Neuronal stem cell (in vitro differentiated cells): ENCODE results near the gene NCAPG.

Experiments
- DNase-seq: peaks from one replicate; pipeline ENCODE4 v3.0.0-alpha.2; 2013; ENCODE audit warnings: low spot score
- H2AFZ ChIP-seq: one replicate; pipeline ENCODE4 v1.6.1; 2013; ENCODE audit warnings: mild to moderate bottlenecking, low read length, inconsistent platforms
- H2AK5ac ChIP-seq: 2 replicates; pipeline ENCODE4 v1.6.1; 2013; ENCODE audit warnings: low read depth, mild to moderate bottlenecking, inconsistent platforms, low read length, moderate library complexity, mixed read lengths
- H2BK120ac ChIP-seq: 2 replicates; pipeline ENCODE4 v1.6.1; 2013; ENCODE audit warnings: low read depth, mild to moderate bottlenecking, inconsistent platforms, low read length, moderate library complexity, mixed read lengths
- H2BK12ac ChIP-seq: one replicate; pipeline ENCODE4 v1.6.1; 2013; ENCODE audit warnings: low read length, inconsistent platforms
- H2BK15ac ChIP-seq: 2 replicates; pipeline ENCODE4 v1.6.1; 2013; ENCODE audit warnings: mild to moderate bottlenecking, low read length, inconsistent platforms, mixed read lengths
- H2BK5ac ChIP-seq: one replicate; pipeline ENCODE4 v1.6.1; 2013; ENCODE audit warnings: inconsistent platforms, mild to moderate bottlenecking, low read length, moderate library complexity
- H3K14ac ChIP-seq: one replicate; pipeline ENCODE4 v1.6.1; 2013; ENCODE audit warnings: low read length, inconsistent platforms
- H3K18ac ChIP-seq: 2 replicates; pipeline ENCODE4 v1.6.1; 2013; ENCODE audit warnings: low read length, inconsistent platforms
- H3K23ac ChIP-seq: 2 replicates; pipeline ENCODE4 v1.6.1; 2013; ENCODE audit warnings: low read depth, mild to moderate bottlenecking, mixed read lengths, low read length, inconsistent platforms; ENCODE audit not compliant: poor library complexity
- H3K27ac ChIP-seq: replicated peaks from 3 replicates; pipeline ENCODE4 v1.5.1; 2013; ENCODE audit warnings: low read length, inconsistent platforms
- H3K27me3 ChIP-seq, 3 experiments: 2 replicates each; pipeline ENCODE4 v1.6.1; 2013; ENCODE audit warnings: low read length in 3 of 3, mild to moderate bottlenecking in 2 of 3, inconsistent platforms in 1 of 3, low read depth in 1 of 3, mixed read lengths in 1 of 3, moderate library complexity in 1 of 3; ENCODE audit not compliant: control insufficient read depth in 3 of 3, insufficient read depth in 3 of 3
- H3K36me3 ChIP-seq, 2 donors: replicated peaks in 1 of 2; 2 replicates each; pipeline ENCODE4 v1.6.1; 2013; ENCODE audit warnings: low read length in 2 of 2; ENCODE audit not compliant: control insufficient read depth in 2 of 2, insufficient read depth in 2 of 2
- H3K4ac ChIP-seq: 2 replicates; pipeline ENCODE4 v1.6.1; 2013; ENCODE audit warnings: inconsistent platforms, mild to moderate bottlenecking, low read length, moderate library complexity
- H3K4me1 ChIP-seq, 2 donors: 1 replicate in 1 of 2; 2 replicates in 1 of 2; pipeline ENCODE4 v1.6.1; 2013; ENCODE audit warnings: low read length in 2 of 2, low read depth in 1 of 2; ENCODE audit not compliant: control insufficient read depth in 2 of 2, insufficient read depth in 1 of 2
- H3K4me2 ChIP-seq: one replicate; pipeline ENCODE4 v1.6.1; 2013; ENCODE audit warnings: mild to moderate bottlenecking, low read length, inconsistent platforms; ENCODE audit not compliant: insufficient read depth, poor library complexity, severe bottlenecking
- H3K4me3 ChIP-seq, 2 donors: 2 replicates each; pipeline ENCODE4 v1.5.1; 2013; ENCODE audit warnings: low read length in 2 of 2, mild to moderate bottlenecking in 2 of 2, inconsistent platforms in 1 of 2, moderate library complexity in 1 of 2
- H3K79me1 ChIP-seq: one replicate; pipeline ENCODE4 v1.6.1; 2013; ENCODE audit warnings: low read depth, mild to moderate bottlenecking, inconsistent platforms, low read length, moderate library complexity
- H3K9ac ChIP-seq: one replicate; pipeline ENCODE4 v1.6.1; 2013; ENCODE audit warnings: mild to moderate bottlenecking, low read depth, low read length, inconsistent platforms; ENCODE audit not compliant: poor library complexity
- H3K9me3 ChIP-seq, 2 donors: replicated peaks in 1 of 2; 2 replicates each; pipeline versions ENCODE3 to v1.6.1; 2013; ENCODE audit warnings: low read length in 2 of 2, mild to moderate bottlenecking in 2 of 2, inconsistent platforms in 1 of 2, low read depth in 1 of 2, mixed read lengths in 1 of 2, moderate library complexity in 1 of 2; ENCODE audit not compliant: control insufficient read depth in 2 of 2, insufficient read depth in 1 of 2
- H4K8ac ChIP-seq: one replicate; pipeline ENCODE4 v1.6.1; 2013; ENCODE audit warnings: low read depth, mild to moderate bottlenecking, inconsistent platforms, low read length, moderate library complexity
- H4K91ac ChIP-seq: one replicate; pipeline ENCODE4 v1.6.1; 2013; ENCODE audit warnings: low read length, low read depth, mild to moderate bottlenecking, inconsistent platforms; ENCODE audit not compliant: poor library complexity
- WGBS, 2 donors: extraction: QIAGEN DNeasy Blood & Tissue Kit; methylation state at CpG; one replicate each; pipeline ENCODE4 v1.1.7; 2013; ENCODE audit warnings: missing lambda C conversion rate in 2 of 2, mixed read lengths in 1 of 2; ENCODE audit not compliant: insufficient read length in 2 of 2, insufficient replicate concordance in 1 of 2; ENCODE audit errors: extremely low coverage in 2 of 2; 5-methylcytosine and 5-hydroxymethylcytosine counted together

The NCAPG gene

DNA sequence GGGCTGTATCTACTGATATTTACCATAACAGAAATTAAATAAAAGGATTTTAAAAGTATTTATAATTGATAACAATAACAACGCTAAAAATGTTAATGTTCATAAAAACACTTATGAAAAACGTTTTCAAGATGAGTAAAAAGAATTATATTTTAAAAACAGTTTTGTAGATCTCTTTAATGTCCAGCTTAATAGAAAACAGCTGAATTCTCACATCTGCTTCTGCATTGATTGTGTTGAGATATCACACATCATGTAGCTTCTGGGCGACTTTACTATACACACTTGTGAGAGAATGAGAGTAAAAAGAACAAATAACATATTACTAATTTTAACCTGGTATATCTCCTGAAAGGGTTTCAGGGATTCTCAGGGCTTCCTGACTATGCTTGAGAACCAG, 83.6 kb downstream of the NCAPG start:
- no peaks in the 10 kb centered on the region for H3K27me3 ChIP-seq
- H3K23ac ChIP-seq = no peak overlapping the region
- H2AFZ ChIP-seq = no peak overlapping the region
- no peak overlapping the region for H2AK5ac ChIP-seq
- no peaks in the 10 kb centered on the region for H3K79me1 ChIP-seq
- peaks cover 2 to 57% of the 10 kb centered on the region in 2 donors for H3K36me3 ChIP-seq
- no peak overlapping the region for H3K4me2 ChIP-seq
- H2BK120ac ChIP-seq = no peak overlapping the region
- no peak overlapping the region for H2BK5ac ChIP-seq
- H4K8ac ChIP-seq = no peak overlapping the region
- H4K91ac ChIP-seq = no peak overlapping the region
- H3K9me3 ChIP-seq = no peaks in the 10 kb centered on the region
- no peak overlapping the region for H3K18ac ChIP-seq
- no peak overlapping the region for H3K27ac ChIP-seq
- no CpG with 5 or more reads among the region's 3 CpGs for WGBS, 2 donors
- DNase-seq = no peak
- no peak overlapping the region for H2BK15ac ChIP-seq
- H3K14ac ChIP-seq = no peak overlapping the region
- H3K9ac ChIP-seq = no peak overlapping the region
- no peak overlapping the region for H3K4ac ChIP-seq
- H2BK12ac ChIP-seq = no peak overlapping the region
- H3K4me1 ChIP-seq = peaks cover 0 to 2% of the 10 kb centered on the region in 2 donors
- no peak overlapping the region for H3K4me3 ChIP-seq
